Suppressor macrophage treated with lipopolysaccharide for 1 hour (primary cell): ENCODE measurements around the gene SLC1A3.

Source experiments
- DNase-seq, 3 donors: peaks; one replicate each; pipeline ENCODE4 v3.0.0-alpha.2; 2020 to 2022

The SLC1A3 gene

GRCh38 chr5:36722900-36723299, 116.5 kb downstream of the SLC1A3 start:
- peak in 2 of 3 donors; percentile 26 to 45 for DNase-seq

GRCh38 chr5:36723912-36724311, 117.5 kb downstream of the SLC1A3 start:
- DNase-seq: peak; percentile 64 to 70 (median 67)

- peak; percentile 83 to 86 (median 84) for DNase-seq
Measured at GRCh38 chr5:36724467-36725332, 118.3 kb downstream of the SLC1A3 start.

- no peak for DNase-seq
Measured at GRCh38 chr5:36726317-36726716, 119.9 kb downstream of the SLC1A3 start.

- no peak for DNase-seq
Measured at GRCh38 chr5:36726767-36727166, 120.4 kb downstream of the SLC1A3 start.

GRCh38 chr5:36728697-36729543, 122.5 kb downstream of the SLC1A3 start:
- DNase-seq: peak; percentile 77 to 90 (median 87)

GRCh38 chr5:36730537-36731216, 124.3 kb downstream of the SLC1A3 start:
- DNase-seq: no peak

GRCh38 chr5:36733183-36733582, 126.8 kb downstream of the SLC1A3 start:
- DNase-seq: no peak

- DNase-seq: peak; percentile 29 to 47 (median 31)
Measured at GRCh38 chr5:36734422-36734821, 128.0 kb downstream of the SLC1A3 start.

- DNase-seq: no peak
Measured at GRCh38 chr5:36735891-36736290, 129.5 kb downstream of the SLC1A3 start.
